H54 (cell line): ENCODE measurements around the gene EVI5.

Experiments used
- DNase-seq: peaks from one replicate; pipeline ENCODE4 v3.0.0; 2011; ENCODE audit warnings: low spot score, mixed read lengths; ENCODE audit not compliant: insufficient read length
- FAIRE-seq: peaks from 3 replicates; lab custom pipeline; 2011; peaks lifted over from hg19 to GRCh38; lab: Jason Lieb, UNC
- POLR2A ChIP-seq: IDR thresholded peaks from 2 replicates; pipeline ENCODE4 v1.6.1; 2011; ENCODE audit warnings: low read depth, mild to moderate bottlenecking, low read length

The EVI5 gene

GRCh38 chr1:92784639-92785500 is at the start of gene EVI5:
TSS of gene EVI5 (minus strand) at chr1:92785108. CDS start at chr1:92736546, 48,562 bp downstream.
- FAIRE-seq (peak; percentile 82), DNase-seq (peak; percentile 68)
- peak; percentile 66 for TF ChIP-seq POLR2A

- DNase-seq (no peak), FAIRE-seq (no peak)
- TF ChIP-seq POLR2A, result no peak
These were observed 49.7 kb upstream of the EVI5 start for GRCh38 chr1:92834617-92835016.

- TF ChIP-seq POLR2A, result no peak
- no peak for FAIRE-seq
- DNase-seq, result no peak
These were observed 48.9 kb upstream of the EVI5 start for GRCh38 chr1:92833840-92834239.

- no peak for DNase-seq
- no peak for TF ChIP-seq POLR2A
- no peak for FAIRE-seq
These were observed 47.7 kb upstream of the EVI5 start for GRCh38 chr1:92832537-92833114.

- peak; percentile 92 for FAIRE-seq
- peak; percentile 95 for TF ChIP-seq POLR2A
- peak; percentile 78 for DNase-seq
These were observed 47.0 kb upstream of the EVI5 start, which contains the start of gene RPL5 for GRCh38 chr1:92831762-92832536. TSS of gene RPL5 (plus strand) at chr1:92832040. CDS start at chr1:92832115, 75 bp downstream.

GRCh38 chr1:92831368-92831761 is 46.5 kb upstream of the EVI5 start:
- FAIRE-seq, result no peak
- TF ChIP-seq POLR2A, result no peak
- DNase-seq, result no peak

GRCh38 chr1:92826792-92827191 is 41.9 kb upstream of the EVI5 start:
- no peak for DNase-seq
- FAIRE-seq, result peak; percentile 67
- TF ChIP-seq POLR2A, result no peak

GRCh38 chr1:92822879-92823278 is 38.0 kb upstream of the EVI5 start:
- DNase-seq (no peak), FAIRE-seq (no peak)
- no peak for TF ChIP-seq POLR2A

GRCh38 chr1:92820551-92820950 is 35.6 kb upstream of the EVI5 start:
- FAIRE-seq (no peak), DNase-seq (no peak)
- TF ChIP-seq POLR2A, result no peak

GRCh38 chr1:92820024-92820423 is 35.1 kb upstream of the EVI5 start:
- no peak for TF ChIP-seq POLR2A
- FAIRE-seq (no peak), DNase-seq (no peak)

- FAIRE-seq (no peak), DNase-seq (no peak)
- TF ChIP-seq POLR2A, result no peak
These were observed 33.3 kb upstream of the EVI5 start for GRCh38 chr1:92817986-92818764.

GRCh38 chr1:92817137-92817697 is 32.3 kb upstream of the EVI5 start:
- no peak for TF ChIP-seq POLR2A
- DNase-seq (no peak), FAIRE-seq (no peak)

- TF ChIP-seq POLR2A, result no peak
- FAIRE-seq (no peak), DNase-seq (no peak)
These were observed 31.8 kb upstream of the EVI5 start for GRCh38 chr1:92816732-92817131.
